Glomerular endothelial cell (primary cell): Measurements from ENCODE around the gene LY86. TPM values are rescaled to one million over a fixed set of nuclear protein-coding genes. Genes with fewer than 3 reads are reported as not detected.
"Not testable (repeated sequence)": the region's sequence is repeated elsewhere in the genome, so short reads cannot be mapped to it uniquely, and the experiment has no call there.

Experiments
- DNase-seq: peaks from one replicate; pipeline ENCODE4 v3.0.0-alpha.2; 2011; ENCODE audit warnings: low read depth, low spot score; ENCODE audit errors: extremely low read depth
- total RNA-seq: library from RNA; depleted of rRNA; stranded (reverse); fragments of >200 nt; gene quantifications from 2 replicates; pipeline ENCODE4 v1.2.3, GENCODE V29; 2015

LY86 gene
- total RNA-seq, 1 donor from 2014 or later, result not detected

- DNase-seq, result no peak
Observed at GRCh38 chr6:6595025-6595424, 6.5 kb downstream of the LY86 start.

- DNase-seq, result no peak
Observed at GRCh38 chr6:6595952-6596351, 7.4 kb downstream of the LY86 start.

DNA sequence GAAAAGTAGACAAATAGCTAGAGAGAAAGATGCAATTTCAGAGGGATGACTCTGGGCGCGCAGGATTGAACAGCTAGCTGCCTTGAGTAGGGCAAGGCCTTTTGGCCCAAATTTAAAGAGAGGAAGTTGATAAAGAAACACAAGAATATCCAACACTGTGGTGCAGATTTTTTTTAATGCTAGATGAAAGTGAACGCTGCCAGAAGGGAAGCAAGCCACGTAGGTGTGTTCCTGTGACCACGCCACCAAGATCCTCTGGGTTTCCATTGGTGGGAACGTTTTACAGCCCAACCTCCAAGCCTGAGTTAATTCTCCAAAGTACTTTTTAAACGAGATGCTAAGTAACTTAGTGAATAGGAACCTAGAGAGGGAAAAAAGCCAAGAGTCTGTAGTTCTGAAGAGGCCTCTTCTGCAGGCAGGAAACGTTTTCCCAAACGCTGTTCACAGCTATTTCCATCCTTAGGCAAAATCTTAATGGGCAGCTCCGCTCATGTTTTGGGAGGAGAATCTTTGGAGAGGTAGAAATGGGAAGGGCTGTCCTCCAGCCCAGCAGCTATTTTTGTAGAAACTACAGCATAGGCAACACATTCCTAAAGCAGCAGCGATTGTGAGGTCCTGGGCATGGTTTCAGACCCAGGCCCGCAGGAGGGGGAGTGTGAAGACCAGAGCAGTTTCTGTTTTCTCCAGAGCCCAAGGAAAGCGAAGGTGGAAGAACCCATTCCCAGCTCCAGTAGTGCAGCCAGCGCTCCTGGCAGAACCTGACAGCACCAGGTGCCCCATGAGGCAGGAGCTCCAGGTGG lies 8.2 kb downstream of the LY86 start:
- DNase-seq, result no peak

- no peak for DNase-seq
Observed at GRCh38 chr6:6597682-6598081, 9.2 kb downstream of the LY86 start.

DNA sequence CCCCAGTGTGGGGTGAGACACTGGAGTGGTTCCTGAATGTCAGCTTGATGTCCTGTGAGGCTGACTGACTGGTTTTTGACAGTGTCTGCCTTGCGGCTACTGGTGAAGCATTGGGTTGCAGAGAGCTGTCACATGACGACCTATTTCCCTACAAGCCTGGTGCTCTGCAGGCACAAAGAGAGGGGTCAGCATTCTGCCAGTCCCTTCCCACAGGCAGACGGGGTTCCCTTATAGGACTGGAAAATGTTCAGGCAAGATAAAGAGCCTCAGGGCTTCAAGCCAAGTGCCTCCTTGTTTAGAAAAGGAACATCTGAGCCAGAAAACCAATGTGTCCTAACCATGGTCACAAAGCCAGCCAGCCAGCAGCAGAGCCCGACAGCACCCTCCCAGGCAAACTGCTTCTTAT lies 11.0 kb downstream of the LY86 start:
- DNase-seq, result no peak

- no peak for DNase-seq
Observed at GRCh38 chr6:6600875-6601274, 12.4 kb downstream of the LY86 start.

GRCh38 chr6:6602262-6602661 lies 13.7 kb downstream of the LY86 start:
- no peak for DNase-seq

GRCh38 chr6:6603317-6603716 lies 14.8 kb downstream of the LY86 start:
- DNase-seq, result no peak

DNA sequence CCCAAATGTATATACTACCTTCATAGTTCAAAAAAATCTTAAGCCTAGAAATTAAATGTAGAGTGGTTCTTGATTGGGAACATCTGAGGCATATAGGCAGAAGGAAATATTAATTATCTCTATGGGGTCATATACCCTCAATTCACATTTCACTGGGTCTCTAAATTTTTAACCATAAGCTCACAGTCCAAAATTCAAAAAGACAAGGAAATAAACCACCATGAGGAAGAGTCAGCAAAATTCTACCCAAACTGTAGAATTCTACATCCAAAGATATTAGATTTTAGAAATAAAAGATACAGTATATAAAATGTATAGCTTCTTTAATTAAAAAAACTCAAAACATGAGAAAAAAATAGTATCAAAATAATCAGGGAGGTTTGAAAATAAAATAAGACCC lies 15.5 kb downstream of the LY86 start:
- DNase-seq, result no peak

DNA sequence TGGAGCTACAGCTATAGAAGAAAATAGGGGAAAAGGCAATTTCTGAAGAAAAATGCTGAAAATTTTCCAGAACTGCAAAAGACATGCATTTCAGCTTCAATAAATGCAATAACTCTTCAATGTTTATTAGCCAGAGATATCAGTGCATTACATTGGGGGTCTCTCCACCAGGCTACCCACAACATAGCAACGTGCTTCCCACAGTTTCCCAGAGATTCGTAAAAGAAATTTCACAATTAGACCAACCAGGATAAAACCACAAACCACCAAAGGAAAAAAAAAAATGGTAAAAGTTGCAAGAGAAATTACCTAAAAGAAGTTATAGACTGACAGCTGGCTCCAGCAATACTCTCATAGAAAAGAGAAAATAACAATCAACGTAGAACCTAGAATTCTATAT lies 16.0 kb downstream of the LY86 start:
- no peak for DNase-seq

DNA sequence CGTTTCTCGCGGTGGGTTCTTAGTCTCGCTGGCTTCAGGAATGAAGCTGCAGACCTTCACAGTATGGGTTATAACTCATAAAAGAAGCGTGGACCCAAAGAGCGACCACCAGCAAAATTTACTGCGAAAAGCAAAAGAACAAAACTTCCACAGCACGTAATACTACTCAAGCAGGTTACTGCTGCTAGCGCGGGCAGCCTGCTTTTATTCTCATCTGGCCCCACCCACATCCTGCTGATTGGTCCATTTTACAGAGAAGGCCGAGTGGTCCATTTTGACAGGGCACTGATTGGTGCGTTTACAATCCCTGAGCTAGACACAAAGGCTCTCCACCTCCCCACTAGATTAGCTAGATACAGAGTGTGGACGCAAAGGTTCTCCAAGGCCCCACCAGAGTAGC lies 17.4 kb downstream of the LY86 start:
- no peak for DNase-seq

- not testable (repeated sequence) for DNase-seq
Observed at GRCh38 chr6:6606391-6607030, 18.0 kb downstream of the LY86 start.

DNA sequence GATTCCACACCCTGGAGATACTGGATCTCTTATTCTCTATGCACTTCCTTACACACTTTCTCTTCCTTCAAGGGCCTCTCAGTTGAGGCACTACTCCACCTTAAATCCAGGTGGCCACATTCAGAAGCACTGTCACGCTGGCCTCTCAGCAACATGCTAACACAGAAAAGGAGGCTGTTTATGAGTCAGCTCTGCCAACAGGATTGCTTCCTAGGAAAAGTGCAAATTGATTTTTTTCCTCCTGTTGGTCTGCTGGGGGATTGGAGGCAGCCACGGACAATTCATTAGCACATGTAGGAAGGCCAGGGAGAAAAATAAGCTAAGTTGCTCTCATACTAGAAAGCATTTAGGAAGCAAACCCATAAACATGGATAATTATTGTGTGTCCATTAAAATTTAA lies 20.9 kb downstream of the LY86 start:
- no peak for DNase-seq

- no peak for DNase-seq
Observed at GRCh38 chr6:6610031-6610591, 21.6 kb downstream of the LY86 start.

DNA sequence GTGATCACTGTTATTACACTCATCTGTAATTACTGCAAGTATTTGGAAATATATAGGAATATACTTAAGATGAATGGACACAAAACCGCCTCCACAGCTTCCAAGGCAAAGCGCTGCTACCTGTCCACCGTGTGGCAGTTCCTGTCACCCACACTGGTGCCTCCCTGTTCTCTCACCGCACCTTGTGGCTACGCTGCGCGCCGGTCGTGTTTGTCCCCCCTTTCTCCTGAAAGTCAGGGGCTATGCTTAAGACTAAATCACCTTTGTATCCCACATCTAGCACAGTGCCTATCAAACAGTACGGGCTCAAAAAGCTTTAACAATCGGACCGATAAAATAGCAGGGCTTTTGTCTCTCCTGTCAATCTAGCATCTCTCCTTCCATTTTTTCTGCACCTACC lies 23.0 kb downstream of the LY86 start:
- no peak for DNase-seq

DNA sequence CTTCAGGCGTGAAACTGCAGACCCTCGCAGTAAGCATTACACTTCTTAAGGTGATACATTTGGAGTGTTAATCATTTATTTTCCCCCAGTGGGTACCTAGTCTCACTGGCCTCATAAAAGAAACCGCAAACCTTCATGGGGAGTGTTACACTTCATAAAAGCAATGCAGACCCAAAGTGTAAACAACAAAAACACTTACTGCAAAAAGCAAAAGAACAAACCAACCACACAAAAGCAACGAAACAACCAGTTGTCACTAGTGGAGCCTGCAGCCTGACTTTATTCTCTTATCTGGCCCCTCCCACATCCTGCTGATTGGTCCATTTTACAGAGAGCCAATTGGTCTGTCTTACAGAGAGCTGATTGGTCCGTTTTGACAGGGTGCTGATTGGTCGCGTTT lies 23.8 kb downstream of the LY86 start:
- no peak for DNase-seq

GRCh38 chr6:6613103-6613718 lies 24.7 kb downstream of the LY86 start:
- DNase-seq, result not testable (repeated sequence)

DNA sequence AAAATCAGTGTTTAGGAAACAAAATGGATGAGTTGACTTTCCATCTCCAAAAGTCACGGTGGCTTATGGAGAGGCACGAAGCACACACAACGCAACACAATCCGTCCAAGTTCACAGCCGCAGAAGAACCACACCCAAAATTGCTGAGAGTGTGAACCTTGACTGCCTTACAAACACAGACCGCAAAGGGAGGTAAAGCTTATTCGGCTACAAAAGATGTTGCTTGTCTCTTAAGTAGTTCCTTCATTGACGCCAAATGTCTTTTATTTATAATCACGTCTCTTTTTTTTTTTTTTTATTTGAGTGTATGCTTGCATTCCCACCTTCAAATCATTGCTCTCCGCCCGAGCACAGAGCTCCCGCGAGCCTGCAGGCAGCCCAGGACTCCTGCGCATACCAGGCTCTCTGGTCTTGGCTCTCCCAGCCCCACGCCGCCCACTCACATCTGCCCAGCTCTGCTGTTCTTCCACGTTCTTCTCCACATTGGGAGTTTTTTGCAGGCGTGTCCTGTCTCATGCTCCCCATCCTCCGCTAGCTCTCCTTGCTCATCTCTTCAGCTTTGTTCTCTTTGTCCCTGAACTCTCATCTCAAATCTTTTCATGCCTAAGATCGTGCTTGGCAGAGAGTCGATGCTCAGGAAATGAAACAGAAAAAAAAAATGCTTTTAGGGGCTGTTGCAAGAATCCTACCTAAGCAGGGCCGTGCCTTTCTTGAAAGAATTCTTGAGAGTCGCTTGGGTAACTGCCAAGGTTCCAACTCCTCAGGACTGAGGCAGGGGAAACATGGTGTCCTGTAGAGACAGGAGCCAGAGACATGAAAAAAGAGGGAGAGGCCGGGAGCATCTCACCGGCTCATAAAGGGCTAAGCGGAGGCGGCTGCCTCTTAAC lies 25.8 kb downstream of the LY86 start:
- DNase-seq, result no peak

GRCh38 chr6:6614983-6615349 lies 26.4 kb downstream of the LY86 start:
- DNase-seq, result no peak

DNA sequence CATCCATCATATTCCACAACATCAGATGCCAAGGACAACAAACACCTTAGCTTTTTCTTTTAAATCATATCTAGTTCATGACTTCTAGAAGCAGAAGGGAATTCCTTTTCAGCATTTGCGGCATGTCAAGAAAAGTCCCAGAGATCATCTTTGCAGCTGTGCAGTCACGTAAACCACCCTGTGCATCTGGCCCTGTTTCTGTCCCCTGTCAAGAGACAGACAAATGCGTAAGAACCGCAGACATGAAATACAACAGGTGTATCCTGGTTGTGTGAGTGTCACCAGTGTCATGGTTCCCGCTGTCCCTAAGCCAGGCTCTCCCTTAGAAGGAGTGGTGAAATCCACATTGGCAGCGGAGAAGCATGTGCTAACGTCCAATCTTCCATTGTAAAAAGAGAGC lies 28.1 kb downstream of the LY86 start:
- DNase-seq, result no peak
